ENCODE results near the gene CALHM3.

DNA sequence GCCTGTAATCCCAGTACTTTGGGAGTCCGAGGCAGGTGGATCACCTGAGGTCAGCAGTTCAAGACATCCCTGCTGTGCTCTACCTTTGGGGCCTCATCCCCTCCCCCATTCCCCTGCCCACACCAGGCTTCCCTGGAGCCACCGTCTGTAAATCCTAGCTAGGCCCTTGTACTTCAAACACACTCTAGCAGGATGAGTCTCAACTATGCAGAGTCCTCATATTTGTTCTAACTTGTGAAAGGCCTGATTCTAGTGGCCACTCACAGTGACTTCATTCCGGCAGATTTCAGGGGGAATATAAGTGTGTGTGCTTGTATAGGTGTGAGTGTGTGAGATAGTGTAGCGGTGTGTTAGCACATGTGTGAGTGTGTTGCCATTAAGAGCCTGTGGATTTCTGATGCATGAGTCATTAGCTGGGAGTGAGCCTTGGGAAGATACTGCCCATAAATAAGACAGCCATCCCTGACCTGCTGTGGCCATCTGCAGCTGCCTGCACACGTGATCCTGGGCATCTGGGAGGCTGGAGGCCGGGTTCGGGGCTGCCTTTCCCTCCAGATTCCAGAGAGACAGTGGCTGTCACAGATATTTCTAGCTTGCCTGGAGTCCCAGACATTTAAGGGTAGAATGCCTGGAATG is 12.8 kb upstream of the CALHM3 start:
- TF ChIP-seq, protein P1, sequence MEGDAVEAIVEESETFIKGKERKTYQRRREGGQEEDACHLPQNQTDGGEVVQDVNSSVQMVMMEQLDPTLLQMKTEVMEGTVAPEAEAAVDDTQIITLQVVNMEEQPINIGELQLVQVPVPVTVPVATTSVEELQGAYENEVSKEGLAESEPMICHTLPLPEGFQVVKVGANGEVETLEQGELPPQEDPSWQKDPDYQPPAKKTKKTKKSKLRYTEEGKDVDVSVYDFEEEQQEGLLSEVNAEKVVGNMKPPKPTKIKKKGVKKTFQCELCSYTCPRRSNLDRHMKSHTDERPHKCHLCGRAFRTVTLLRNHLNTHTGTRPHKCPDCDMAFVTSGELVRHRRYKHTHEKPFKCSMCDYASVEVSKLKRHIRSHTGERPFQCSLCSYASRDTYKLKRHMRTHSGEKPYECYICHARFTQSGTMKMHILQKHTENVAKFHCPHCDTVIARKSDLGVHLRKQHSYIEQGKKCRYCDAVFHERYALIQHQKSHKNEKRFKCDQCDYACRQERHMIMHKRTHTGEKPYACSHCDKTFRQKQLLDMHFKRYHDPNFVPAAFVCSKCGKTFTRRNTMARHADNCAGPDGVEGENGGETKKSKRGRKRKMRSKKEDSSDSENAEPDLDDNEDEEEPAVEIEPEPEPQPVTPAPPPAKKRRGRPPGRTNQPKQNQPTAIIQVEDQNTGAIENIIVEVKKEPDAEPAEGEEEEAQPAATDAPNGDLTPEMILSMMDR (IDR thresholded peaks at IDR 0.05) = no peak
- no peak for TF ChIP-seq POLR2A (IDR thresholded peaks at IDR 0.05)
